Naive thymus-derived CD4-positive, alpha-beta T cell (primary cell): ENCODE data around the gene NDUFS8. TPM values are rescaled to one million over a fixed set of nuclear protein-coding genes. Genes with fewer than 3 reads are reported as not detected.

ENCODE experiments used
- ATAC-seq: fragments of 150-1000 bp; cut with Tn5 transposase; 2 replicates; pipeline ENCODE4 v1.10.0; 2021; ENCODE audit warnings: mild to moderate bottlenecking, moderate library complexity
- CTCF ChIA-PET: fragments of 350-600 bp; sonication (Branson Sonifier 250); formaldehyde crosslinking; loops from one replicate; lab custom pipeline; 2021; ENCODE audit warnings: antibody characterized with exemption; lab: Charles Lee
- POLR2A ChIA-PET: fragments of 350-600 bp; sonication (Branson Sonifier 250); formaldehyde crosslinking; loops from one replicate; lab custom pipeline; 2021; ENCODE audit warnings: antibody characterized with exemption, inconsistent platforms; lab: Charles Lee
- DNase-seq, 9 donors: peaks; one replicate each; pipeline versions ENCODE4 v3.0.0 to v3.0.0-alpha.2; 2020 to 2022; ENCODE audit warnings: mixed read lengths in 1 of 9
- H3K27ac ChIP-seq: one replicate; pipeline ENCODE4 v1.7.0; 2013; ENCODE audit warnings: mild to moderate bottlenecking, low read depth, low read length, moderate library complexity
- H3K27me3 ChIP-seq, 2 donors: one replicate each; pipeline ENCODE4 v1.7.0; 2013; ENCODE audit warnings: low read length in 2 of 2, mild to moderate bottlenecking in 2 of 2, moderate library complexity in 2 of 2; ENCODE audit not compliant: control insufficient read depth in 2 of 2, insufficient read depth in 2 of 2
- H3K36me3 ChIP-seq, 3 experiments: 1 replicate in 2 of 3; 2 replicates in 1 of 3; pipeline ENCODE4 v1.7.0; 2013; ENCODE audit warnings: low read length in 3 of 3, mild to moderate bottlenecking in 3 of 3, moderate library complexity in 1 of 3; ENCODE audit not compliant: insufficient read depth in 3 of 3, control insufficient read depth in 2 of 3
- H3K4me1 ChIP-seq, 2 donors: one replicate each; pipeline ENCODE4 v1.7.0; 2013; ENCODE audit warnings: low read length in 2 of 2, mild to moderate bottlenecking in 2 of 2, moderate library complexity in 1 of 2; ENCODE audit not compliant: control insufficient read depth in 2 of 2, insufficient read depth in 2 of 2
- H3K4me3 ChIP-seq: 2 replicates; pipeline ENCODE4 v1.7.0; 2013; ENCODE audit warnings: mild to moderate bottlenecking, low read length
- H3K9me3 ChIP-seq, 3 experiments: 1 replicate in 2 of 3; 2 replicates in 1 of 3; pipeline ENCODE4 v1.7.0; 2013; ENCODE audit warnings: low read length in 3 of 3; ENCODE audit not compliant: control insufficient read depth in 2 of 3
- H3K27ac Mint-ChIP-seq, 9 donors: one replicate each; pipeline ENCODE4 v1.8.0; 2020 to 2022; ENCODE audit warnings: mixed read lengths in 9 of 9, mild to moderate bottlenecking in 8 of 9, moderate library complexity in 5 of 9, inconsistent platforms in 2 of 9
- H3K27me3 Mint-ChIP-seq, 5 donors: one replicate each; pipeline ENCODE4 v1.8.0; 2021 to 2022; ENCODE audit warnings: mixed read lengths in 5 of 5, mild to moderate bottlenecking in 1 of 5
- H3K36me3 Mint-ChIP-seq, 5 donors: one replicate each; pipeline ENCODE4 v1.8.0; 2020 to 2022; ENCODE audit warnings: mixed read lengths in 5 of 5, mild to moderate bottlenecking in 3 of 5, inconsistent platforms in 1 of 5
- H3K4me1 Mint-ChIP-seq, 7 donors: one replicate each; pipeline ENCODE4 v1.8.0; 2020 to 2022; ENCODE audit warnings: mixed read lengths in 7 of 7, mild to moderate bottlenecking in 3 of 7, inconsistent platforms in 1 of 7
- H3K4me3 Mint-ChIP-seq, 10 donors: one replicate each; pipeline ENCODE4 v1.8.0; 2020 to 2022; ENCODE audit warnings: mild to moderate bottlenecking in 10 of 10, mixed read lengths in 10 of 10, moderate library complexity in 6 of 10, inconsistent platforms in 2 of 10
- H3K9me3 Mint-ChIP-seq, 11 donors: one replicate each; pipeline ENCODE4 v1.8.0; 2020 to 2022; ENCODE audit warnings: mixed read lengths in 11 of 11, mild to moderate bottlenecking in 4 of 11, inconsistent platforms in 1 of 11, moderate library complexity in 1 of 11
- intact Hi-C, 2 donors: fragments of 100-400 bp; cut with micrococcal nuclease; formaldehyde crosslinking; loops; one replicate each; pipeline ENCODE4 v1.15.1; 2023
- polyA plus RNA-seq, 2 donors: library from polyadenylated mRNA; unstranded; fragments of 300-500 nt; fragmentation: Illumina TruSeq; gene quantifications; one replicate each; pipeline ENCODE4 v1.2.3, GENCODE V29; 2021
- total RNA-seq, 6 experiments: library from RNA in 5 of 6; stranded (reverse) in 5 of 6; gene quantifications; 1 replicate in 5 of 6; 2 replicates in 1 of 6; pipeline ENCODE4 v1.2.3 and lab custom pipeline; 2021 to 2026

Gene NDUFS8
- total and polyA plus RNA-seq, 7 experiments from 2014 or later, result 67.1 to 197 (median 87.6) TPM

DNA sequence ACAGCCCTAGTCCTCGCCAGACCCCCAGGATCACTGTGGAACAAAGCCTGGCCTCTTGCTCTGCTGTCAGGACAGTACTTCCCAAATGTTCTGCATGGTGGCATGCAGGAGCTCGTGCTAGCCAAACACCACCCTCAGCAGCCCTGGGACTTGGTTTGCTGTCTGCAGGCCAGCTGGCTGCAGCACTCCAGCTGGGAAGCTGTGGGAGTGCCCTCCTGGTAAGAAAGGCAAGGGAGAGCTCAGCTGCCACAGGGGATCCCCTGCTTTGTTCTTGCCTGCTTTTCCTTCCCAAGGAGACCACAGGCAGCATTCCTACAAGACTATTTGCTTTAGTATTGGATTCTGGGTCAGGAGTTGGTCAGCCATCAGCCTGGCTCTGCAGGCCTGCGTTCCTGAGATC, 36.3 kb downstream of the NDUFS8 start:
- Mint-ChIP-seq H3K27ac (no peak overlapping the region), H3K4me1 (no peaks in the 10 kb centered on the region), H3K36me3 (peaks cover 0 to 53% (median 15%) of the 10 kb centered on the region in 5 donors), H3K9me3 (no peaks in the 10 kb centered on the region), H3K27me3 (no peaks in the 10 kb centered on the region), H3K4me3 (no peak overlapping the region)
- POLR2A ChIA-PET, result no interaction called here
- H3K27me3 ChIP-seq, result no peaks in the 10 kb centered on the region
- no peaks in the 10 kb centered on the region for H3K4me1 ChIP-seq
- H3K9me3 ChIP-seq, result no peaks in the 10 kb centered on the region
- intact Hi-C loops, result no loop called here
- CTCF ChIA-PET, result no interaction called here
- peaks cover 0 to 23% (median 0%) of the 10 kb centered on the region in 3 experiments for H3K36me3 ChIP-seq
- no peak overlapping the region for H3K27ac ChIP-seq
- H3K4me3 ChIP-seq, result no peak overlapping the region
- ATAC-seq, result no peak
- no peak for DNase-seq

- peak overlapping the region in 1 of 9 donors; percentile 21 for H3K27ac Mint-ChIP-seq
- H3K4me3 Mint-ChIP-seq, result no peak overlapping the region
- peaks cover 0 to 23% (median 0%) of the 10 kb centered on the region in 3 experiments for H3K36me3 ChIP-seq
- H3K27me3 ChIP-seq, result no peaks in the 10 kb centered on the region
- no peaks in the 10 kb centered on the region for H3K9me3 Mint-ChIP-seq
- H3K4me1 Mint-ChIP-seq, result no peaks in the 10 kb centered on the region
- no peaks in the 10 kb centered on the region for H3K27me3 Mint-ChIP-seq
- ChIA-PET CTCF (no interaction called here), POLR2A (interaction anchor here (0.9 kb wide), 1 partner anchor 31 kb away, joined by 3 read pairs; no protein-coding TSS in a partner anchor)
- no peaks in the 10 kb centered on the region for H3K4me1 ChIP-seq
- H3K9me3 ChIP-seq, result no peaks in the 10 kb centered on the region
- H3K36me3 Mint-ChIP-seq, result peaks cover 0 to 55% (median 15%) of the 10 kb centered on the region in 5 donors
- no peak overlapping the region for H3K27ac ChIP-seq
- no peak for ATAC-seq
- DNase-seq, result no peak
- intact Hi-C loops, result no loop called here
- H3K4me3 ChIP-seq, result no peak overlapping the region
These were observed 37.5 kb downstream of the NDUFS8 start for GRCh38 chr11:68067991-68068390.

DNA sequence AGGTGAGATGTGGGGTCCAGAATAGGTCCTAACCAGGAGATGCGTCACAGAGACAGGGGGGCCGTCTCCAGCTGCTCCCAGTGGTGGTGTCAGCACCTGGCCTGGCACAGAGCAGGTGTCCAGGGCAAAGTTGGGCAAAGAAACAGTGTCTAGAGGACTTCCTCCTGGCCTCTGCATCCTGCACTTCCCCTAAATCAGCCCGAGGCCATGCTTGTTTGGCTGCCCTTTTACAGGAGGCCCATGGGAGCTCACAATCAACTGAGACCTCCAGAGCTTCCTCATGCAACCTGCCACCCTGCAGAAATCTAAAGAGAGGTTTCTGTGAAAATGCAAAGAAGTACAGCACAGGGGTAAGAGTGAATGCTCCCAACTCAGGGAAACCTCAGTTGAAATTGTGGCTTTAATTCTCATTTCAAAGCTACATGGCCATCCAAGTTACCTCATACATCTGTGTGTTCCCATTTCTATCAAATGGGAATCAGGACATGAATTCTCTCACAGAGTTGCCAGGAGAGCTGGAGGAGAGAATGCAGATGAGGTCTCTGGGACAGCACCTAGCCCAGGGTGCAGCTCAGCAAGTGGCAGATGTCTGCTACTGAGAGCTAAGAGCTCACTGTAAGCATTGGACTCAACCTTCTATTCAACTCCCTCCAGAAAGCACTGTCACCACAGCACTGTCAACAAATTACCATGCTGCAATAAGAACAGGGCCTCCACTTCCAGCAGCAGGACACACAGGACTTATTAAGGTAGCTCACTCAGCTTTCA, 41.0 kb downstream of the NDUFS8 start:
- peak overlapping the region in 1 of 9 donors; percentile 32 for H3K27ac Mint-ChIP-seq
- CTCF ChIA-PET, result no interaction called here
- H3K4me3 ChIP-seq, result no peak overlapping the region

DNA sequence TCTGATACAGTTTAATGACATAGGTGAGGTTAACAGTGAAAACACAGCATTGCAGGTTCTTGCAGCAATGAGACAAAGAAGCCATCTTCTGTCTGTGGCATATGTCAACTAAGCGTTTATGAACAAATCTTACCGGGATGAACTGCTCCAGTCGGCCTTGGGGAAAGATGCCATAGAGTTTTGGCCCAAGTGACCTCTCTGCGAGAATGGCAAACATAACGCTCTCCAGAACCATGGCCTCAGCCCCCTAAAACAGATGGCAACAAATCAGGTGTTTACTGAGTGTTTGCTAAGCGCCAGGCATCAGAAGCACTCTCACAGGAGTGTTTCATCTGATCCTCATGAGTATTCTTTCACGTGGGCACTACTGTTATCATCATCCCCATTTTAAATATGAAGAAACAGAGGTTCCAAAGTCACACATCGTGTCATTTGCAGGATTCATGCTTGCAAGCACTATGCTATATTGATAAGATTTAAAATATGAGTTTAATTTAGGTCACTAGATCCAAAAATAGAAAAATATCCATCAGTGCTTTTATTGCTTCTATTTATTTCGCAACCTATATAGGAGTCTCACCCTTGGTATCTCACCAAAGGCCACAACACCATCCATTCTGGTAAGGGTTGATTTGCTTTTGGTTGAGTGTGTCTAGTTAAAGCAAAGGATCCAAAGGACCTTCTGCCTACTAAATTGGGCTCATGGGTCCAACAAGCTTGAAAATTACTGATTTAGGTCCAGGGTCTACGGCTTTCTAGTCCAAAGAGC, 44.3 kb downstream of the NDUFS8 start:
- DNase-seq (no peak), ATAC-seq (no peak)
- ChIA-PET CTCF (no interaction called here), POLR2A (no interaction called here)
- H3K4me1 Mint-ChIP-seq, result peaks cover 0 to 2% (median 0%) of the 10 kb centered on the region in 7 donors
- peaks cover 0 to 16% (median 6%) of the 10 kb centered on the region in 5 donors for H3K36me3 Mint-ChIP-seq
- no peak overlapping the region for H3K27ac Mint-ChIP-seq
- H3K4me3 ChIP-seq, result no peak overlapping the region
- no peak overlapping the region for H3K4me3 Mint-ChIP-seq
- H3K36me3 ChIP-seq, result peaks cover 0 to 5% (median 0%) of the 10 kb centered on the region in 3 experiments
- H3K27me3 Mint-ChIP-seq, result no peaks in the 10 kb centered on the region
- intact Hi-C loops, result no loop called here
- H3K9me3 ChIP-seq, result no peaks in the 10 kb centered on the region
- no peak overlapping the region for H3K27ac ChIP-seq
- no peaks in the 10 kb centered on the region for H3K4me1 ChIP-seq
- no peaks in the 10 kb centered on the region for H3K27me3 ChIP-seq
- peaks cover 0 to 2% (median 0%) of the 10 kb centered on the region in 11 donors for H3K9me3 Mint-ChIP-seq

More for the DNA sequence above, 41.0 kb downstream of the NDUFS8 start:
- intact Hi-C loops, result no loop called here
- Mint-ChIP-seq H3K36me3 (peaks cover 0 to 36% (median 10%) of the 10 kb centered on the region in 5 donors), H3K9me3 (peaks cover 0 to 2% (median 0%) of the 10 kb centered on the region in 11 donors), H3K4me3 (no peak overlapping the region), H3K27me3 (no peaks in the 10 kb centered on the region), H3K4me1 (no peaks in the 10 kb centered on the region)
- DNase-seq (no peak), ATAC-seq (peak; percentile 20)
- Histone ChIP-seq H3K9me3 (no peaks in the 10 kb centered on the region), H3K27ac (no peak overlapping the region), H3K4me1 (no peaks in the 10 kb centered on the region), H3K36me3 (peaks cover 0 to 20% (median 0%) of the 10 kb centered on the region in 3 experiments), H3K27me3 (no peaks in the 10 kb centered on the region)
- POLR2A ChIA-PET, result no interaction called here

DNA sequence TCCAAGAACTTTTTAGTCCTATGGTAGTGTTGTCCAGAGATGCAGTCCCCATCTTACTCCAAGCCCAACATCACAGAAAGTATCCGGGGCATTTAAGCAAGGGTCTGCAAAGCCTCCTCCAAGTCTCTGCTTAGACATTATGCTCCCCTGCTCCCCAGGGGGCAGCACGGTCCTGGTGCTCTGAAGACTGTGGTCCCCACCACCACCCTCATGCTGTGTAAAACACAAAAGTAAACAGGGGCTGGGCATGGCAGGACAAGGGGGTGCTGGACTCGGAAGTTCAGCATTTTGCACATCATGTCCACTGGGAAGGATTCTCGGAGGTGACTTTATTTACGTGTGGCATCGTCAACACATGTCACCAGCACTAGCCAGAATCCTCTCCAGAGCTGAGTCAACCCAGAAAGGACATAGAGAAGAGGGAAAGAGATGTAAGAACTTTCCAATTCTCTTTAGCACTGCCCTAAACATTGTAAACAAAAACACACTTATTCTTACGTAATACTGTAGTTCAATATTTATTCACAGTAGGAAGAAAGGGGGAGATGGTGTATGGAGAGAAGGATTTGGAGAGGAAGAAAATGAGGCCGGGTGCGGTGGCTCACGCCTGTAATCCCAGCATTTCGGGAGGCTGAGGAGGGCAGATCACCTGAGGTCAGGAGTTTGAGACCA, 46.0 kb downstream of the NDUFS8 start:
- ATAC-seq (peak; percentile 36), DNase-seq (peak in 1 of 9 donors; percentile 6)
- H3K36me3 ChIP-seq, result no peaks in the 10 kb centered on the region

More for the DNA sequence above, 46.0 kb downstream of the NDUFS8 start:
- Mint-ChIP-seq H3K27ac (peak overlapping the region in 1 of 9 donors; percentile 33), H3K4me1 (peaks cover 0 to 2% (median 0%) of the 10 kb centered on the region in 7 donors), H3K4me3 (no peak overlapping the region), H3K27me3 (no peaks in the 10 kb centered on the region), H3K36me3 (peaks cover 0 to 14% (median 4%) of the 10 kb centered on the region in 5 donors), H3K9me3 (peaks cover 0 to 2% (median 0%) of the 10 kb centered on the region in 11 donors)
- Histone ChIP-seq H3K9me3 (no peaks in the 10 kb centered on the region), H3K4me1 (no peaks in the 10 kb centered on the region), H3K4me3 (no peak overlapping the region), H3K27ac (no peak overlapping the region), H3K27me3 (no peaks in the 10 kb centered on the region)
- intact Hi-C loops, result no loop called here
- ChIA-PET CTCF (no interaction called here), POLR2A (no interaction called here)
